ENCODE measurements around the gene RAB26.
"Not testable (repeated sequence)": the region's sequence is repeated elsewhere in the genome, so short reads cannot be mapped to it uniquely, and the experiment has no call there.

DNA sequence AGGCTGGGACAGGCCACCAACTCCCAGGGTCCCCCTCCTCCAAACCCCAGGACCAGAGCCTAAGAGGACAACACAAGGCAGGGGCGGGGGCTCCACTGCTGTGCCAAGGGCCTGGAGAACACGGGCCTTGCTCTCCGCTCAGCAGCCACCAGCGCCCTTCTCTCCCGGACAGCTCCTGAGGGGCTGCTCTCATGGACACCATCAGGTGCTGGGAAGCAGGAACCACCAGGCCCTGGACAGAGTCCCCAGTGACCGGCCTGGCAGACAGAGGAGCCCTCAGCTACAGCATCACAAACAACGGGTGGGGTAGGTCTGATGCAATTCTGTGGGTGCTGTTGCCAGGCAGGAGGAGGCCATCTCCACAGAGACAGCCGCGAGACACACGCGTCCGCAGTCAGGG lies 14.6 kb upstream of the RAB26 start:
- TF ChIP-seq POLR2A, CTCF (IDR thresholded peaks at IDR 0.05): not testable (repeated sequence)
